Subcutaneous adipose tissue (tissue), 4 donors: ENCODE data around the gene TMEM150C. TPM values are rescaled to one million over a fixed set of nuclear protein-coding genes. Genes with fewer than 3 reads are reported as not detected.

Experiments used
- total RNA-seq, 4 donors: library from RNA; depleted of rRNA; stranded (reverse); fragments of >200 nt; gene quantifications; one replicate each; pipeline ENCODE4 v1.1.0, GENCODE V29; 2016
- TF ChIP-seq, protein P1 (sequence below): fragments of 450-650 bp; IDR thresholded peaks from one replicate; pipeline ENCODE4 v1.5.1; 2016; ENCODE audit warnings: low read depth, mild to moderate bottlenecking, control low read depth, antibody characterized with exemption, moderate library complexity

The TMEM150C gene
- total RNA-seq, 4 donors from 2014 or later = 24.6 to 39.9 (median 34.8) TPM

DNA sequence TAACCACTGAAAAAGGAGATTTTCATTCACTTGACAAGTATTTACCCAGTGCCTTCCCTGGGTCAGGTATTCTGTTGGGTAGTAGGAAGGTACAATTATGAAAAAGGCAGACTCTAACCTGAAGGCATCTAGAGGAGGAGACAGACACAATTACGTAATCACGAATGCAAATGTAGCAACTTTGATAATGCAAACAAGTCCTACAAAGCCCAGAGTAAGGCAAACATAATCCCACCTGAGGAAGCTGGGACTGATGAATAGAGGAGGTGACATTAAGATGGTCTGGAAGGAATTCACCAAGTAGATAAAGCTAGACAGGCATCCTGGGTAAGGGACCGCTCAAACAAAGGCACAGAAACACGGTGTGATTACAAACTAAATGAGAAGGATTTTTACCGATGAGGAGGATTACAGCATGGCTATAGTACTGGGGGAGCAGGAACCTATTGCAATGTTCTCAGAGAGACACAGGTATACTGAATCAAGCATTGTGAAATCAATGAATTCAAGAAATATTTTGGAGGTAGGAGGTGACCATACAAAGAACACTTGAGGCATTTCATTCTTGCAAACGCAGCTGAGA lies 37.1 kb downstream of the TMEM150C start:
- TF ChIP-seq, protein P1, sequence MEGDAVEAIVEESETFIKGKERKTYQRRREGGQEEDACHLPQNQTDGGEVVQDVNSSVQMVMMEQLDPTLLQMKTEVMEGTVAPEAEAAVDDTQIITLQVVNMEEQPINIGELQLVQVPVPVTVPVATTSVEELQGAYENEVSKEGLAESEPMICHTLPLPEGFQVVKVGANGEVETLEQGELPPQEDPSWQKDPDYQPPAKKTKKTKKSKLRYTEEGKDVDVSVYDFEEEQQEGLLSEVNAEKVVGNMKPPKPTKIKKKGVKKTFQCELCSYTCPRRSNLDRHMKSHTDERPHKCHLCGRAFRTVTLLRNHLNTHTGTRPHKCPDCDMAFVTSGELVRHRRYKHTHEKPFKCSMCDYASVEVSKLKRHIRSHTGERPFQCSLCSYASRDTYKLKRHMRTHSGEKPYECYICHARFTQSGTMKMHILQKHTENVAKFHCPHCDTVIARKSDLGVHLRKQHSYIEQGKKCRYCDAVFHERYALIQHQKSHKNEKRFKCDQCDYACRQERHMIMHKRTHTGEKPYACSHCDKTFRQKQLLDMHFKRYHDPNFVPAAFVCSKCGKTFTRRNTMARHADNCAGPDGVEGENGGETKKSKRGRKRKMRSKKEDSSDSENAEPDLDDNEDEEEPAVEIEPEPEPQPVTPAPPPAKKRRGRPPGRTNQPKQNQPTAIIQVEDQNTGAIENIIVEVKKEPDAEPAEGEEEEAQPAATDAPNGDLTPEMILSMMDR = no peak

DNA sequence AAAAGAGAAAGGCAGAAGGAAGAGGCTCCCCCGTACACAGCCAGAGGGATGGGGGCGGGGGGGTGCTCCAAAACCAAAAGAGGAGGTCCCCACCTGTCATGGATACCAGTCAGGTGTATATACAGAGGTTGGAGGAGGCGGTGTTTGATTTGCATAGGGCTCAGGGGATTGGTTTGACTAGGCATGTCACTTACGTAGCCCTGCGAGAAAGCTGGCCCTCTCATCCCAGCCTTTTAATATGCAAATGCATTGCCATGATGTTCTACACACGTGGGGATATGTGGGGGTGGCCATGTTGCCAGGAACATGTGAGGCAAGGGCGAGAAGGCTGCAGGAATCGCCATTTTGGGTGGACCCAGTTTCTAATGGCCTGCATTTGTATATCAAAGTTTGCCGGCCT lies 38.6 kb downstream of the TMEM150C start:
- TF ChIP-seq, protein P1 = no peak

DNA sequence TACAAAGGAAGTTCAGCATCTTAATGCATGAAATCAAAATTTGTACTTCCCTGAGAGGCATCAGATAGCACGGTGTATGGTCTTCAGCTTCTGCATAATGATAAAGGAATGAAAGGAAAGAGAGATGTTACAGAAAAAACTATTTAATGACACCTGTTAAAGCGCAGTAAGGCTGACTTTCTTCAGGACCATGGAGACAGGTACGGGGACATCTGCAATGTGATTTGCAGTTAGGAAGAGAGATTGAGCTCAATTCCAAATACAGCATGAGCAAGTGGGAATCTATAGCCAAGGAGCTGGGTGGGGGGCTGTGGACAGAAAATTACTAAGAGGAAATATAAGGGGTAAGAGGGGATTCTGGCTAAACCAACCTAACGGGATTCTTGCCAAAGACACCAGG lies 39.3 kb downstream of the TMEM150C start:
- TF ChIP-seq, protein P1 = no peak

DNA sequence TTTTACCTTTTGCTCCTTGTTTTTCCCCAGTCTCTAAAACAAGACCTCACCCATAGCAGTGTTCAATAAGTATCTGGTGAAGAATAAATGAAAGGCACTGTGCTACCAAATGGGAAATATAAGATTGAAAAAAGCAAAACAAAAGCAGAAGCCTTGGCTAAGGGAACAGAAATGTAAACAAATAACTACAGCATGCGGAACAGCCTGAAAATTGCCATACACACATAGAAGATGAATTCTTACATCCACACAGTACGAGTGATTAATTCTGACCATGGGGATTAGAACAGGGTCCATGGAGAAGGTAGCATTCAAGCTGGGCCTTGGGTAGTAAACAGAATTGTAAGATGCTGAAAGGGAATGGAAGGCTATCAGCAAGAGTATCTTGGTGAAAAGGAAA lies 40.5 kb downstream of the TMEM150C start:
- TF ChIP-seq, protein P1 = no peak

DNA sequence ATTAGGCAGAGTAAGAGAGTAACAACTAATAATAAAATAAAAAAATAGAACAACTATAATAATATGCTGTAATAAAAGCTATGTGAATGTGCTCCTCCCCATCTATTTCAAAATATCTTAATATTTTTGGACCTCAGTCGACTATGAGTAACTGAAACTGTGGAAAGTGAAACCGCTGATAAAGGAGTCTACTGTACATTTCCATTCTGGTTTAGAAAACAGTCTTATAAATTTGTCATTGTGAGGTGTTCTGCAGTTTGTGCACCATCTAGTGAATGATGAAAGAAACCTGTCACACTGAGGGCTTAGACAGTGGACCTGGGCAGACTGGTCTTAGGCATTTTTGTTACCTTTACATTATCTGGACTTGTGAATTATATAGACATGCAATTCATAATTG lies 42.0 kb downstream of the TMEM150C start:
- TF ChIP-seq, protein P1 = no peak

DNA sequence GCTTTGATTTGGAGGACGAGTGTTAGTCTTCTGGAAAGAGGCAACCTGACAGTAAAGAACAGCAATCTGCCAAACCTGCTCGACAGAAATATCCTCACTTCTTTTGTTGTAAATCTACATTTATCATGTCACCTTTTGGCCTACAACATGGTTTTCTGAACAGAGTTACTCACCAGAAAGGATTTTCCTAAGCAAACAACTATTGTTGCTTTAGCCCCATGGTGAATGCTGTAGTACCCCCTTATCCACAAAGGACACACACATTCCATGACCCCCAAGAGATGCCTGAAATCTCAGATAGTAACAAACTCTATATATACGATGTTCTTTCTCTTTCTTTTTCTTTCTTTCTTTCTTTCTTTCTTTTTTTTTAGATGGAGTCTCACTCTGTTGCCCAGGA lies 42.7 kb downstream of the TMEM150C start:
- TF ChIP-seq, protein P1 = no peak

DNA sequence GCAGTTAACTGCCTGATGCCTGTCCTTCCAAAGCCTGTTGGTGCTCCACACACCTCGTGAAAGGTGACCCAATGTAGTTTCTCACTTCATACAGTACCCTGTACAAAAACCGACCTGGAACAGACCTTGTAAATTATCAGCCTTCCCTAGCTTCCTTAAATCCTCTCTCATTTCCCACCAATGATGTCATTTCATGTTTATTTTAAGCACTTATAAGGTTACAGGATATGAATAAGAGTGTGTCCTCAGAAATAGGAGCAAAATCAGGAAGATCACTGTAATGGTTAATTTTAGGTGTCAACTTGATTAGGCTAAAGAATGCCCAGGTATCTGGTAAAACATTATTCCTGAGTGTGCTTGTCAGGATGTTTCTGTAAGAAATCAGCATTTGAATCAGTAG lies 44.7 kb downstream of the TMEM150C start:
- TF ChIP-seq, protein P1 = no peak
